HK-2 (cell line): ENCODE measurements around the gene FOLR3.
A peak's percentile ranks its signal among the peaks of the same experiment; 100 is the strongest.
"Not testable (repeated sequence)": the region's sequence is repeated elsewhere in the genome, so short reads cannot be mapped to it uniquely, and the experiment has no call there.

Experiments
- DNase-seq: peaks from one replicate; pipeline ENCODE4 v3.0.0-alpha.2; 2018; ENCODE audit not compliant: unreplicated experiment

The FOLR3 gene

GRCh38 chr11:72135473-72135872 is at the start of gene FOLR3:
FOLR3 (plus strand) TSS chr11:72135725; CDS start chr11:72135953, 228 bp downstream.
- DNase-seq = not testable (repeated sequence)

DNA sequence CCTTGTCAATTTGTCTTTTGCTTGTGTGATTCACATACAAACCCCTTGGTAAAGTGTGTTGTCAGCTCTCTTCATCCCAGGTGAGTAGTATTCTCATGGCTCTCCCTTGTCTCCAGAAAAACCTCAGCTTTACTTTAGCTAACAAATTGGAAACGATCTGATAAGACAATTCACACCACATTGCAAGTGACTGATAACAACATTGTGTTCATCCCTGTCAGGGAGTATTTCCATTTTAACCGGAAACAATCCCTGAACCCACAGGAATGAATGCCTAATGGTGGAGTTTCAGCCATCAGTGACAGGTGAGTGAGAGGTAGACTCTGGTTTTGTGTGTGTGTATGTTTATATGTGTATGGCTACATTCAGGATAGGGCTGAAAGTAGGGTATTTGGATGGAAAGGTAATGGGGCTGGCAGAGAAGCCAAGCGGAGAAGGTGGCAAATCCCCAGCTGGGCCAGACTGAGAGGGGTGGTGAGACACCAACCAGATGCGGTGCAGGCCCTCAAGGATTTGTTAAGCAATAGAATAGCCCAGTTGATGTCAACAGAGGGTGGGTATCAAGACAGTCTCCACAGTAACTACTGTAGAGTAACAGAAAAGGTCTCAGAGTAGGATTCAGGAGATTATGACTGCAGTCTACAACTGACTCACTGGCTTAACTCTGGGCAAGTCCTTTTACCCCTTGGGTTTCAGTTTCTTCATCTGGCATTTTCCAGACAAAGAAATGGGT is 47.3 kb upstream of the FOLR3 start:
- no peak for DNase-seq

GRCh38 chr11:72091292-72091691 is 44.2 kb upstream of the FOLR3 start:
- no peak for DNase-seq

GRCh38 chr11:72098741-72099140 is 36.8 kb upstream of the FOLR3 start:
- no peak for DNase-seq

DNA sequence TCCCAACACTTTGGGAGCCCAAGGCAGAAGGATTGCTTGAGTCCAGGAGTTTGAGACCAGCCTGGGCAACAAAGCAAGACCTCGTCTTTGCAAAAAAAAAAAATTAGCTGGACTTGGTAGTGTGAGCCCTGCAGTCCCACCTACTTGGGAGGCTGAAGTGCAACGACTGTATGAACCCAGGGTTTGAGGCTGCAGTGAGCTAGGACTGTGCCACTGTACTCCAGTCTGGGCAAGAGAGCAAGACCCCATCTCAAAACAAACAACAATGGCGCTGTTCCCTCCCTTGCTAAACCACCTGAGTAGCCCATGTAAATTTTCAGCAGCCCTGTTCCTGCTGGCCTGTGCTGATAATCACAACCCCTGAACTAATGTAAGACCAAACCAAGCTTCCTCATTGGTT is 35.5 kb upstream of the FOLR3 start:
- no peak for DNase-seq

DNA sequence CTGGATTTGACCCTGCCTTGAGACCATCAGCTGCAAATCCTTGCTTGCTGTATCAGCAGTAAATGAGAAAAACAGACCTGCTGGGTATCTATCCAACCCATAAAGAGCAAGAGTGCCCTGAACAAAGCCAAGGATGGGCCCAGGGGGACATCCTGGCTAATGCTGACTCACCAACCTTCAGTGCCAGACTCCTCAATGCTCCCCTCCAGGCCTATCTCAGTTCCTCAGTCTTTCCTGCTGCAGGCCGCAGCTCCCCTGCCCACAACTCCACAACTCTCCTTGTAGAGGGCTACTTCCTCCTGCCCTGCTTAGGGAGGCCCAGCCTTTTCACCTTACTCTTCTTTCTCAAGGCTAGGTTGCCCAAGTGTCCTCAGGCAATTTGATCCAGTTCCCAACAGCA is 35.1 kb upstream of the FOLR3 start:
- DNase-seq = no peak

- DNase-seq = no peak
These were observed 33.4 kb upstream of the FOLR3 start for GRCh38 chr11:72102162-72102561.

DNA sequence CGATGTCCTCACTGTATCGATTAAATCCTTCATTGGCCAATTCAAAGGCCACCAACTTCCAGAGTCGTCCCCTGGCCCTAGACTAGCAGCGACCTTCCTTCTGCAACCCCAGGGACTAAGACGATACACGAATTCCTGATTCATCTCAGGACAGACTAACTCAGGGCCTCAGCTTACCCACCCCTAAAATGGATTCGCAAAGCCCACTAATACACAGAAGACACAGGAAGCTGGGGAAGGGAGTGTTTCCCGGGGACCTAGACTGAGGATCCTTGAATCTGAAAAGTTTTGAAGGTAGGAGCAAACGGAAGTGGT is 32.9 kb upstream of the FOLR3 start:
- no peak for DNase-seq

DNA sequence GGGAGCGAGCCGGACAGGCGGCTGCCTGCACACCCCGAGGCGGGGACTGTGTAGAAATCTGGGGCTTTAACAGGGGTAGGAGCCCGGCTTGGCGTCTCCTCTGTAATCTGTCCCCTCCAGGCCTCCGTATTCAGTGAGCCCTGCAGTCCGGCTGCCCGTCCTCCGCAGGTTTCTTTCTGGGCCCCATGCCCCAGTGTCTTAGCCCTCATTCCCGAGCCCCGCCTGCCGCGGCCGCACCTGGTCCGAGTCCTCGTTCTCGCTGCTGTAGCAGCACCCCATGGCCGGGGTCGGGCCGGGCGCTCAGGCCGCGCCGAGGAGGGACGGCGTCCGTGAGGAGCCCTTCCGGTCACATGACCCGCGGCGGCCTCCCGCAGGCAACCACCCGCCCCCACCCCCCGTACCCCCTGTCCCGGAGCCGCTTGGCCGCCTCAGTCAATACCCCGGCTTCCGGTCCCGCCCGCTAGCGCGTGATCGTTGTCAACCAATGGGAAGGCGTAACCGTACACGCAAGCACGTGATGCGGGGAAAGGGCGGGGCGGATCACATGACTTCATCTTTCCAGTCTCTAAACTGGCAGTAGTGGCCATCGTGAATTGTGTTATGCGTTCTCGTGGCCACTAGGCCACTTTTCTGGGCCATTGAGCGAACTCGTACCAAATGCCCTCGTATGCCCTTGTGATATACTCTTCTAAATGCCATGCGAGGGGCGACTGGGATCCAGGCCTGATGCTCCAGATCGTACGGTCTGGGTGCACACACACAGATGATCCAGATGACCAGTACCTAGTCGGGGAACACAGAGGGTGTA is 32.4 kb upstream of the FOLR3 start, which contains the start of gene LAMTOR1:
Gene LAMTOR1 (minus strand): TSS at position 352 of the 808 bp plus-strand sequence. CDS start 73 bp downstream, at position 279.
- peak; percentile 96 for DNase-seq

GRCh38 chr11:72103754-72104167 is 31.8 kb upstream of the FOLR3 start:
- DNase-seq = no peak

GRCh38 chr11:72105888-72106287 is 29.6 kb upstream of the FOLR3 start, which contains the start of gene TOMT:
TOMT (plus strand) TSS chr11:72105924; CDS start chr11:72105952, 28 bp downstream.
- DNase-seq = no peak

DNA sequence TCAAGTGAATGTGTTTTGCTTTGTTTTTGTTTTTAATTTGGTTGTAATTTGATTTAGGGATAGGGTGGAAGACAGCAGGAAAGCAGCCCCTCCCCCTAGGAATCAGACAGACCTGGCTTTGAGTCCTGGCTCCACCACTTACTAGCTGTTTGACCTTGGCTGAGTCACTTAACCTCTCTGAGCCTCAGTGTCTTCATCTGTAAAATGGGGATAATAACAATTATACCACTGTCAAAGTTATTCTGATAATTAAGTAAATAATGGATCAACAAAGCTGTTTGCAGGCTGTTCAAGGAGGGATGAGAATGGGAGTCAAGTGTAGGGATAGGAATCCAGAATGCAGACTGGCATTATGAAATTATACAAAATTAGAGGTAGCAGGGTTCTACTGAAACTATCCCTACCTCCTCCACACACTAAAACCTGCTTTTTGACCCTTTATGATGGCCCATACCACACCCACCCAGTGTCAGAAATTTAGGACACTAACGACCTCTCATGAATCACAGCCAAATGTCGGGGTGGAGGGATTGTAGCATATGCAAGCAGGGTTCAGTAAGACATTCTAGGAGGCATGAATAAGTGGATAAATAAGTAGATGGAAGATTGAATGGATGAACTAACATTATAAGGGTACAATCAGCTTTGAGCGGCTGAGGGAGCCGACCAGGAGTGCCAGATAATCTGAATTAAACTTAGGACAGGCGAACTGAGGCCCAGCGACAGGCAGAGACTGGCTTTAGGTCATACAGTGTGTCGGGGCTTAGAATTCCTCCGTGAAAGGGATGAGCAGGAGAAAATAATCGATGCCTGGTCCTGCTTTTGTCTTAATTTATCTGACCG is 24.0 kb upstream of the FOLR3 start:
- no peak for DNase-seq

GRCh38 chr11:72112143-72112977 is 23.2 kb upstream of the FOLR3 start, which contains the start of gene ANAPC15:
ANAPC15 (minus strand) TSS chr11:72112695; CDS start chr11:72111276, 1,419 bp downstream.
- DNase-seq = peak; percentile 90

- DNase-seq = peak; percentile 14
These were observed 22.3 kb upstream of the FOLR3 start for GRCh38 chr11:72112978-72113808.

GRCh38 chr11:72114570-72114969 is 21.0 kb upstream of the FOLR3 start:
- DNase-seq = no peak

DNA sequence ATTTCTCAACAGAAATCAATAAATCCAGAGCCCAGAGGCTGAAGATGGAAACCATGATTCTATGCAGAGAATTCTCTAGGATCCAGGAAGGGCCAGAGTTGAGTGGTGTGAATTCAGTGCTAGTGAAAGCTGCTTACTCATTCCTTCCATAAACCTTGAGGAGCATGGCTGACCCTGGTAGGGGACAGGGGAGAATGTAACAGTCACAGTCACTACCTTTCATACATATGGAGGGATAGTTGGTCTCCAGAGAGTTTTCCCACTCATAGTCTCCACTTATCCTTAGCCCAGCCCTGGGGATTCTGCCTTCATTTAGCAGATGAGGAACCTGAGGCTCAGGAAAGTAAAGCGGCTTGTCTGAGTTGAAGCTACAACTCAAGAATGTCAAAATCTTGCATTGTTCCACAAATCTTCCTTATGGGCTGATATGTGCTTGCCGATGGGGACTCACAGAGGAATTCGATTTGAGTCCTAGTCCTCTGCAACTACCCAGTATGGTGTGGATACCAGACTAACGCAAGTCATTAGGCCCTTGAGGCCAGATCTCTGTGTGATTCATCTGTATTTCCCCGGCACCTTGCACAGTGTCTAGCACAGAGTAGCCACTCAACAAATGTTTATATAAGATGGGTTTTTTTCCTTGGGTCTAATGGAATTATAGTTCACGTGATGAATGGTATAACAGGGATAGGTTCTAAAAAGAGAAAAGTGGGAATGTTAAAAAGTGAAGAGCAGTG is 19.3 kb upstream of the FOLR3 start:
- DNase-seq = no peak

DNA sequence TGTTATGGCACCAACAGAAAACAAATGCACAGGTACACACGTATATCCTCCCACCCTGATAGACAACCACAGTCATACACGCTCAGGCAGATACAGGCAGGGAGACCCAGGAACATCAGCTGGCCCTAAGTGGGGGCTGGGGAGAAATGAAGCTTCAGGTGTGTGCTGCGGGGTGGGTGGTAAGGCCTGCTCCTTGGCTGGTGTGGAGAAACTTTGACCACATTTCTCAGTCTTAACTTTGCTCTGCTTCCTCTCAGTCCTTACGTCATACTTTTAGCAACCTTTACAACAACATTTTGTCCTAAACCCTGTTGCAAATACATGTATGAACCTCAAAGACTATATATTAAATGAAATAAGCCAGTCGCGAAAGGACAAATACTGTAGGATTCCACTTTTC is 16.3 kb upstream of the FOLR3 start:
- DNase-seq = no peak

DNA sequence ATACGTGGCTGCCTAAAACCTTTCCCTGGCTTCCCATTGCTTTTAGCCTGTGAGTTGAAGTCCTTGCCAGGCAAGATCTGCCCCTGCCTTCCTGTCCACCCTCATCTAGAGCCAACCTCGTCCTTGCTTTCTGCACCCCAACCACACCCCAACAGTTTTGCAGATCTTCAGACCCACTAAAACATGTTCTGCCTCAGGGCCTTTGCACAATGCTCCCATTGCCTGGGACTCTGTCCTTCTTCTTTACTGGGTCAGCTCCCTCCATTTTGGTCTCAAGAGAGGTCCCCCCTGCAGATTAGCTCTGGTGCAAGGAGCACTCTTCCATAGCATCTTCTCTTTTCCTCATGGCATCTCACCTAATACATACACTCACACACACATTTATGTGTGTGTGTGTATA is 14.6 kb upstream of the FOLR3 start:
- DNase-seq = no peak

- no peak for DNase-seq
These were observed 12.9 kb upstream of the FOLR3 start for GRCh38 chr11:72122607-72123006.
